ENCODE data around the gene ST6GALNAC3.
"Not testable (repeated sequence)": the region's sequence is repeated elsewhere in the genome, so short reads cannot be mapped to it uniquely, and the experiment has no call there.

GRCh38 chr1:76242587-76242986 lies 168.0 kb downstream of the ST6GALNAC3 start:
- TF ChIP-seq CTCF (IDR thresholded peaks at IDR 0.05; ENCODE audit: low read depth, low read length); EZH2phosphoT487 (IDR thresholded peaks at IDR 0.05; ENCODE audit: low read depth): not testable (repeated sequence)
